BLaER1 treated with 17β-estradiol and CSF1 and Interleukin-3, amounts not matched to agents 10 nM and 100 nM (cell line): ENCODE results near the gene NAV2.

ENCODE experiments used
- H3K27ac ChIP-seq, 11 experiments: shearing (Covaris generic); formaldehyde crosslinking; 2 replicates each; pipeline ENCODE4 v1.8.1; 2022
- H3K27me3 ChIP-seq, 11 experiments: shearing (Covaris generic); formaldehyde crosslinking; 2 replicates each; pipeline ENCODE4 v1.8.1; 2022
- H3K36me3 ChIP-seq, 11 experiments: shearing (Covaris generic); formaldehyde crosslinking; 2 replicates each; pipeline ENCODE4 v1.8.1; 2022
- H3K4me1 ChIP-seq, 10 experiments: shearing (Covaris generic); formaldehyde crosslinking; 2 replicates each; pipeline ENCODE4 v1.8.1; 2022
- H3K4me2 ChIP-seq, 11 experiments: shearing (Covaris generic); formaldehyde crosslinking; 2 replicates each; pipeline ENCODE4 v1.8.1; 2022
- H3K4me3 ChIP-seq, 10 experiments: shearing (Covaris generic); formaldehyde crosslinking; 2 replicates each; pipeline ENCODE4 v1.8.1; 2022
- H3K9ac ChIP-seq, 11 experiments: shearing (Covaris generic); formaldehyde crosslinking; 2 replicates each; pipeline ENCODE4 v1.8.1; 2022
- H3K9me3 ChIP-seq, 11 experiments: shearing (Covaris generic); formaldehyde crosslinking; replicated peaks in 1 of 11; 2 replicates each; pipeline ENCODE4 v1.8.1; 2022
- H4K20me1 ChIP-seq, 11 experiments: shearing (Covaris generic); formaldehyde crosslinking; 2 replicates each; pipeline ENCODE4 v1.8.1; 2022
- Cebpa-rat ChIP-seq, 11 experiments: shearing (Covaris generic); IDR thresholded peaks; 2 replicates each; pipeline ENCODE4 v1.8.1; 2022

NAV2 gene

DNA sequence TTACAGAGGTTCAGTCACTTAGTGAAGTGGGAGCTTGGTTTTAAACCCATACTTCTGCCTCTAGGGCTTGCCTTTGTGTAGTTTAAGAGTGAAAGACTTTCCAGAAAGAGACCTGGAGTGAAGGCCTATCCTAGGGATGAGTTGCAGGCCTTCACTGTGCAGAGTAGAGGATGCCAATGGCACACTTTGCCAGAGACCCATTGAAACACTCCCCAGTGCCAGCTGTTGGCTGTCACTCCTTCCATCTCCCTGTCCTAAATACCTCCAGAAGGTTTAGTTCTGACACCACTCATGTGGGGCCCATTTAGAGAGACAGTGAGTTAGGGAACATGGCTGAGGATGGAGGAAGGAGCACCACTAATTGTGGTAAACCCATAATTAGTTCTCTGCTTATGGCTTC, 31.5 kb downstream of the NAV2 start:
- Histone ChIP-seq H3K9ac (no peak overlapping the region), H4K20me1 (no peaks in the 10 kb centered on the region; a peak in 1 of 22 replicates), H3K36me3 (no peaks in the 10 kb centered on the region), H3K4me2 (no peak overlapping the region), H3K4me3 (no peak overlapping the region), H3K9me3 (no peaks in the 10 kb centered on the region), H3K27me3 (no peaks in the 10 kb centered on the region), H3K4me1 (no peaks in the 10 kb centered on the region), H3K27ac (no peak overlapping the region)
- TF ChIP-seq Cebpa-rat (IDR thresholded peaks at IDR 0.05): no peak

GRCh38 chr11:19746086-19746485, 33.4 kb downstream of the NAV2 start:
- TF ChIP-seq Cebpa-rat (IDR thresholded peaks at IDR 0.05): no peak
- no peaks in the 10 kb centered on the region for H3K4me1 ChIP-seq
- no peaks in the 10 kb centered on the region for H3K9me3 ChIP-seq
- no peaks in the 10 kb centered on the region; a peak in 1 of 22 replicates for H4K20me1 ChIP-seq
- no peaks in the 10 kb centered on the region for H3K36me3 ChIP-seq
- no peak overlapping the region for H3K27ac ChIP-seq
- H3K4me3 ChIP-seq: no peak overlapping the region
- no peak overlapping the region for H3K4me2 ChIP-seq
- no peaks in the 10 kb centered on the region for H3K27me3 ChIP-seq
- no peak overlapping the region for H3K9ac ChIP-seq

DNA sequence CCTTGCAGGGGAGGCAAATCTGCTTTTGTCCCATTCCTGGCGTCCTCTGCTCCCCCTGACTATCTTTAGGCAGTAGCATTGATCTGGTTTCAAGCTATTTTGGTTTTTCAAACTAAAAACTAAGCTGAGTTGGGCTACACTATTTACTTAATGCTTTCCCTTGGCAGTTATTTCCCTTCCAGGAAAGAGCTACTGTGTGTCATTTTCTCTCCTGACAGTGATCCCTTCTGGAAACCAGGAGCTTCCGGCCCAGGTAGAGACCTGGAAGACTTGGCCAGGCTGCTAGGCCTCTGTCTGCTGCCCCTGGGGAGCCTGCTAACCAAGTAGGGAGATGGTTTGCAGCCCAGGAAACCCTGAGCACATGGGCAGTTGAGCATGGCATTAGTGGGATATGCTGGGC, 35.0 kb downstream of the NAV2 start:
- TF ChIP-seq Cebpa-rat (IDR thresholded peaks at IDR 0.05): no peak
- H3K27me3 ChIP-seq: no peaks in the 10 kb centered on the region
- no peak overlapping the region for H3K4me2 ChIP-seq
- no peaks in the 10 kb centered on the region for H3K36me3 ChIP-seq
- no peaks in the 10 kb centered on the region for H3K9me3 ChIP-seq
- no peak overlapping the region for H3K4me3 ChIP-seq
- H3K4me1 ChIP-seq: no peaks in the 10 kb centered on the region
- H4K20me1 ChIP-seq: no peaks in the 10 kb centered on the region; a peak in 1 of 22 replicates
- H3K9ac ChIP-seq: no peak overlapping the region
- no peak overlapping the region for H3K27ac ChIP-seq

- H3K9me3 ChIP-seq: no peaks in the 10 kb centered on the region
- no peak overlapping the region for H3K4me2 ChIP-seq
- H3K27me3 ChIP-seq: no peaks in the 10 kb centered on the region
- no peak overlapping the region for H3K9ac ChIP-seq
- no peak for TF ChIP-seq Cebpa-rat (IDR thresholded peaks at IDR 0.05)
- no peak overlapping the region for H3K27ac ChIP-seq
- H3K36me3 ChIP-seq: no peaks in the 10 kb centered on the region
- H3K4me3 ChIP-seq: no peak overlapping the region
- H3K4me1 ChIP-seq: no peaks in the 10 kb centered on the region
- H4K20me1 ChIP-seq: no peaks in the 10 kb centered on the region
These were observed 38.4 kb downstream of the NAV2 start for GRCh38 chr11:19751055-19751454.

DNA sequence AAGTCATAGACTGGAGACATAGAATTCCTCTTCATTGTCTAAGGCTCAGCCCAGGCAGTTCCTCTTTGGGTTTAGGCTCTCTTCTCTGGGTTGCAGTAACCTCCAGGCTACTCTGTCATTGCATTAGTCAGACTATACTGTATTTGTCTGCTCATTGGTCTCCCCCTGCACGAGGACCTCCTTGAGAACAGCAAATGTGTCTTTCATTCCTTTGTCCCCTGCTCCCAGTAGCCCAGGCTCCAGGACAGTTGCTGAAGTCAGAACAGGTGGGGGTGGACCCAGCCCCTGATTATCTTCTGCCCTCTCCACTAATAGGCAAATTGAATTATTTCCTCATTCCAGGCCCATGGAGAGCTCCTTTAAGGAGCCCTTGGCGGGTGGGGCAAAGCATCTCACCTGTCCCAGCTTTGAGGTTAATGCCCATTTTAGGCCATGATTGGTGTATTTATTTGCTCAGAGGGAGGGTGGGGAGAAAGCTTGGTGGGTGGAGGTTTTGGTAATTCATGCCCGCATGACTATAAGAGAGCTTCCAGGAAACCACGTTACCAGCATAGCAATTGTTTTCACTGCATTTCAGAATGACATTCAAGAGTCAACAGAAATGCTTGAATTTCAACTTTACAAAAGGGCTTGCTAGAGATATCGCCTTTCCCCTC, 40.9 kb downstream of the NAV2 start:
- peaks cover 0 to 4% (median 0%) of the 10 kb centered on the region in 10 experiments; a peak in 4 of 20 replicates for H3K4me1 ChIP-seq
- no peak overlapping the region for H3K9ac ChIP-seq
- H3K36me3 ChIP-seq: no peaks in the 10 kb centered on the region
- H3K27me3 ChIP-seq: no peaks in the 10 kb centered on the region
- no peak for TF ChIP-seq Cebpa-rat (IDR thresholded peaks at IDR 0.05)
- H3K4me3 ChIP-seq: no peak overlapping the region
- no peak overlapping the region for H3K4me2 ChIP-seq
- no peaks in the 10 kb centered on the region for H4K20me1 ChIP-seq
- no peak overlapping the region for H3K27ac ChIP-seq
- no peaks in the 10 kb centered on the region for H3K9me3 ChIP-seq

- Histone ChIP-seq H3K27ac (no peak overlapping the region), H3K27me3 (no peaks in the 10 kb centered on the region), H3K9ac (no peak overlapping the region), H3K9me3 (no peaks in the 10 kb centered on the region), H4K20me1 (no peaks in the 10 kb centered on the region; a peak in 1 of 22 replicates), H3K4me3 (no peak overlapping the region), H3K36me3 (no peaks in the 10 kb centered on the region), H3K4me1 (peaks cover 0 to 16% (median 0%) of the 10 kb centered on the region in 10 experiments; a peak in 6 of 20 replicates), H3K4me2 (no peak overlapping the region)
- TF ChIP-seq Cebpa-rat (IDR thresholded peaks at IDR 0.05): no peak
These were observed 44.2 kb downstream of the NAV2 start for GRCh38 chr11:19756675-19757475.

GRCh38 chr11:19759389-19759788, 46.8 kb downstream of the NAV2 start:
- Histone ChIP-seq H4K20me1 (no peaks in the 10 kb centered on the region; a peak in 2 of 22 replicates), H3K9me3 (no peaks in the 10 kb centered on the region), H3K4me1 (peaks cover 0 to 16% (median 0%) of the 10 kb centered on the region in 10 experiments; a peak in 6 of 20 replicates), H3K36me3 (no peaks in the 10 kb centered on the region), H3K4me2 (peak overlapping the region in 3 of 11 experiments; percentile 1 to 35 (median 13); a peak in 3 of 22 replicates), H3K4me3 (no peak overlapping the region), H3K27me3 (peaks cover 0 to 7% (median 0%) of the 10 kb centered on the region in 11 experiments; a peak in 4 of 22 replicates), H3K9ac (no peak overlapping the region), H3K27ac (no peak overlapping the region)
- no peak for TF ChIP-seq Cebpa-rat (IDR thresholded peaks at IDR 0.05)

DNA sequence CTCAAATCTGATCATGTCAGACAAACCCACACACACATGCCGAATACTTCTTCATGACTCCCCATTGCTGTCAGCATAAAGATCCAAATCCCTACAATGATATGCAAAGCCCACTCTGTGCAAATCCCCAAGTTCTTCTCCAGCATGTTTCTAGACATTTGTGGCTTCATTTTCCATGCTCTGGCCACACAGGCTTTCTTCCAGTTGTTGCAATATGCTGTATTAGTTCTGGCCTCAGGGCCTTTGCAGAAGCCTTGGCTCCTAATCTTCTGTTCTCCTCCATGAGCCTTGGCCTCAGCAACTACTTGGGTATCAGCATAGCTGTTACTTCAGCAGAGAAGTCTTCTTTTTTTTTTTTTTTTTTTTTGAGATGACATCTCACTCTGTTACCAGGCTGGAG, 49.6 kb downstream of the NAV2 start:
- Histone ChIP-seq H3K27ac (no peak overlapping the region), H4K20me1 (peaks cover 0 to 8% (median 0%) of the 10 kb centered on the region in 11 experiments; a peak in 4 of 22 replicates), H3K9ac (no peak overlapping the region), H3K9me3 (no peaks in the 10 kb centered on the region), H3K4me2 (no peak overlapping the region), H3K4me3 (no peak overlapping the region), H3K27me3 (peaks cover 0 to 34% (median 24%) of the 10 kb centered on the region in 11 experiments; a peak in 17 of 22 replicates), H3K4me1 (peaks cover 0 to 16% (median 0%) of the 10 kb centered on the region in 10 experiments; a peak in 6 of 20 replicates), H3K36me3 (no peaks in the 10 kb centered on the region)
- no peak for TF ChIP-seq Cebpa-rat (IDR thresholded peaks at IDR 0.05)

- Histone ChIP-seq H3K9me3 (no peaks in the 10 kb centered on the region), H3K9ac (no peak overlapping the region), H3K36me3 (no peaks in the 10 kb centered on the region), H4K20me1 (peaks cover 0 to 13% (median 6%) of the 10 kb centered on the region in 11 experiments; a peak in 6 of 22 replicates), H3K4me3 (no peak overlapping the region), H3K27ac (no peak overlapping the region), H3K4me2 (no peak overlapping the region), H3K27me3 (peaks cover 7 to 45% (median 34%) of the 10 kb centered on the region in 11 experiments), H3K4me1 (peaks cover 0 to 16% (median 0%) of the 10 kb centered on the region in 10 experiments; a peak in 6 of 20 replicates)
- TF ChIP-seq Cebpa-rat (IDR thresholded peaks at IDR 0.05): no peak
These were observed 50.7 kb downstream of the NAV2 start for GRCh38 chr11:19763330-19763729.
